Measurements from ENCODE around the gene MTUS2. TPM values are rescaled to one million over a fixed set of nuclear protein-coding genes. Genes with fewer than 3 reads are reported as not detected.

The MTUS2 gene
- total RNA-seq, 1 donor from 2014 or later = 0.90 TPM

DNA sequence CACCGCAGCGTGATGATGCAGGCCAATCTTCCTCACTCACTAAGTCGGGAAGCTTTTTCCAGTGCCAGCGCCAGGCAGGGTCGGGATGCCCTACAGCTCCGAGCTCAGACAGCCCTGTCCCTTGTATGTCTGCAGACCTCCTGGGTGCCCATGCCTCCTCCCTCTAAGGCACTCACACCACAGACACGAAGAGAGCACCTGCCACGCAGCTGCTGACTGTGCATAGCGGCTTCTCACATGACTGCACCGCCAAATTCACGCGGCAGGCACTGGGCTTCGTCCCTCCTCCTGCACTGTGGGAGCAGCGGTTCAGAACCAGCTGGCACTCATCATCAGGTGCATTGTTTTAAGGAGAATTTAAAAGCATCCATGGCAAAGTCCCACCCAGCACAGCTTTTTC lies 687.2 kb downstream of the MTUS2 start:
- Mint-ChIP-seq H3K27me3 (ENCODE audit: unreplicated experiment) (peaks cover 2% of the 10 kb centered on the region), H3K9me3 (ENCODE audit: unreplicated experiment) (no peaks in the 10 kb centered on the region), H3K36me3 (ENCODE audit: low read depth, unreplicated experiment) (peaks cover 8% of the 10 kb centered on the region), H3K27ac (ENCODE audit: unreplicated experiment) (no peak overlapping the region), H3K4me1 (ENCODE audit: unreplicated experiment) (peaks cover 2% of the 10 kb centered on the region), H3K4me3 (ENCODE audit: unreplicated experiment) (no peak overlapping the region)
- DNase-seq (ENCODE audit: low spot score) = no peak
- TF ChIP-seq, protein P1, sequence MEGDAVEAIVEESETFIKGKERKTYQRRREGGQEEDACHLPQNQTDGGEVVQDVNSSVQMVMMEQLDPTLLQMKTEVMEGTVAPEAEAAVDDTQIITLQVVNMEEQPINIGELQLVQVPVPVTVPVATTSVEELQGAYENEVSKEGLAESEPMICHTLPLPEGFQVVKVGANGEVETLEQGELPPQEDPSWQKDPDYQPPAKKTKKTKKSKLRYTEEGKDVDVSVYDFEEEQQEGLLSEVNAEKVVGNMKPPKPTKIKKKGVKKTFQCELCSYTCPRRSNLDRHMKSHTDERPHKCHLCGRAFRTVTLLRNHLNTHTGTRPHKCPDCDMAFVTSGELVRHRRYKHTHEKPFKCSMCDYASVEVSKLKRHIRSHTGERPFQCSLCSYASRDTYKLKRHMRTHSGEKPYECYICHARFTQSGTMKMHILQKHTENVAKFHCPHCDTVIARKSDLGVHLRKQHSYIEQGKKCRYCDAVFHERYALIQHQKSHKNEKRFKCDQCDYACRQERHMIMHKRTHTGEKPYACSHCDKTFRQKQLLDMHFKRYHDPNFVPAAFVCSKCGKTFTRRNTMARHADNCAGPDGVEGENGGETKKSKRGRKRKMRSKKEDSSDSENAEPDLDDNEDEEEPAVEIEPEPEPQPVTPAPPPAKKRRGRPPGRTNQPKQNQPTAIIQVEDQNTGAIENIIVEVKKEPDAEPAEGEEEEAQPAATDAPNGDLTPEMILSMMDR (IDR thresholded peaks at IDR 0.05; ENCODE audit: unreplicated experiment) = no peak

DNA sequence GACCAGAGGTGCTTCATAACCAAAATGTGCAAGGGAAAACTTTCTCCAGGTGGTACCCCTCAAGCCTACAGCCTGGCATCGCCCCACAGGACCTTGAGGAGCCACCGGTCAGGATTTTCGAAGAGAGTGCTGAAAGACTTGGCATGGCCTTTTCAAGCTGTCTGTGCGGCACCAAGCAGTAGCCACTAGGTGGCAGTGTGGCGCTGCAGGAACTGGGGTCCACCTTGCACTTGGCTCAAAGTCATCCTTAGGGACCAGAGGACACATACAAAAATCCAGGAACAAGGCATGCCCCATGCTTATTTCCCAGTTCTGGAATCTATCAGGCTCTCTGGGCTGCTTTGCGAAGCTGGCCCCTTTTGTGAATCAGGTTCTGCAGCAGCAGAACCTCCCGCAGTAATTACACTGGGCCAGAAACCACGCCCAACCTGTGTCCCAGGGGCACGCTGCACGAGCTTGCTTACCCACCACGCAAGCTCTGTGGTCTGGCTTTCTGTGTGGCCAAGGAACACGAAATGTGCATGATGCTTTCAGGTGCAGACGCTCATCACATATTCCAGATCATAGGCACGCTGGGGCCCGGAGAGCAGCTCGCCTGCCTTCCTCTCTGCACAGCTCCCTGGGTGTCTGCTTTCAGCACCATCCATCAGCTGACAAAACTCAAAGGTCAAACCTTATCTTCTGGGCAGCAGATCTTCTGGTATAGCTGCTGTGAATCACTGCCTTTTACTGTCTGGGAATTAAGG lies 688.2 kb downstream of the MTUS2 start:
- DNase-seq (ENCODE audit: low spot score) = peak; percentile 90
- TF ChIP-seq, protein P1 (IDR thresholded peaks at IDR 0.05; ENCODE audit: unreplicated experiment) = peak; percentile 94
- no peak overlapping the region for H3K27ac Mint-ChIP-seq (ENCODE audit: unreplicated experiment)
- no peaks in the 10 kb centered on the region for H3K9me3 Mint-ChIP-seq (ENCODE audit: unreplicated experiment)
- H3K4me1 Mint-ChIP-seq (ENCODE audit: unreplicated experiment) = peaks cover under 1% of the 10 kb centered on the region
- peaks cover 9% of the 10 kb centered on the region for H3K36me3 Mint-ChIP-seq (ENCODE audit: low read depth, unreplicated experiment)
- no peak overlapping the region for H3K4me3 Mint-ChIP-seq (ENCODE audit: unreplicated experiment)
- no peaks in the 10 kb centered on the region for H3K27me3 Mint-ChIP-seq (ENCODE audit: unreplicated experiment)

DNA sequence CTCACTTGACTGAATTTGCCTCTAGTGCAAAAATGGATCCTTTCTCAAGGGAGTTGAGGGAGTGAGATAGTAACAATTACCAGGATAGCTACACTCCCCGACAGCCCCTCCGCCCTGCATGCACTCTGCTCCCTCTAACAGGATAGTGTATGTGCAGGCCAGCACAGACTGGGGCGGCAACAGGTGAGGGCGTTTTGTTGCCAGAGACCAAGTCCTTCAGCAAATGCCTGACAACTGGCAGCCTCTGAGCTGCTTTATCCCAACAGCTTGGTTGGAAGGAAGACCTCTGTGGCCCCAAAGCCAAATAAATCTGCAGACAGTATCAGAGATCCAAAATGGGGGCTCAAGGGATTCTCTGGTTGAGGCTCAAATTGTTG lies 688.7 kb downstream of the MTUS2 start:
- TF ChIP-seq, protein P1 (IDR thresholded peaks at IDR 0.05; ENCODE audit: unreplicated experiment) = no peak
- H3K36me3 Mint-ChIP-seq (ENCODE audit: low read depth, unreplicated experiment) = peaks cover 11% of the 10 kb centered on the region
- no peaks in the 10 kb centered on the region for H3K9me3 Mint-ChIP-seq (ENCODE audit: unreplicated experiment)
- H3K4me3 Mint-ChIP-seq (ENCODE audit: unreplicated experiment) = no peak overlapping the region
- no peak for DNase-seq (ENCODE audit: low spot score)
- peaks cover 2% of the 10 kb centered on the region for H3K4me1 Mint-ChIP-seq (ENCODE audit: unreplicated experiment)
- no peak overlapping the region for H3K27ac Mint-ChIP-seq (ENCODE audit: unreplicated experiment)
- peaks cover 2% of the 10 kb centered on the region for H3K27me3 Mint-ChIP-seq (ENCODE audit: unreplicated experiment)

DNA sequence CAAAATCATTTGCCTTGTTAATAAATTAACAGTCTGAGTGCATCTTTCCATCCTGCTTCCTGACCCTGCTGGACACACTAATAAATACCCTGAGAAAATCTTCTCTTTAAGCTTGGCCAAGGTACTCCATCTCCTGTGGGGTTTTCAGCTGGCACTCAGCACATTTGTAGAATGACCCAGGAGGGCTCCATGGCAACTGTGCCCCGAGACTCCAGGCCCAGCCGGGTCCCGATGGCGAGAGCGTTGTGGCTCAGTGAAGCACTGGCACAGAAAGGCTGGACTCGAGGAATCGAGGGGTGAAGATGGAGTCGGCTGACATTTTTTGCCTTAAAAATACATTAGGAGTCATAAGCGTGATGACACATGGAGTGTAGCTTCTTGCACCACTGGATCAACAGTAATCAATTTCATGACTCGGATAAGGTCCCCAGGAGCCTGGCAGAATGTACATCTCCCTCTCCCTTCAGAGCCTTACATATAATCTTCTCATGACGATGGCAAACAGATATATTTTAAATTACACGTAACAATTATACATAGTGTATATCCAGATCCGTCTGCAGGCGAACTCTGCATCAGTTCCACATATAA lies 690.0 kb downstream of the MTUS2 start:
- Mint-ChIP-seq H3K4me3 (ENCODE audit: unreplicated experiment) (no peak overlapping the region), H3K27ac (ENCODE audit: unreplicated experiment) (no peak overlapping the region), H3K36me3 (ENCODE audit: low read depth, unreplicated experiment) (peaks cover 11% of the 10 kb centered on the region), H3K27me3 (ENCODE audit: unreplicated experiment) (peaks cover 2% of the 10 kb centered on the region), H3K9me3 (ENCODE audit: unreplicated experiment) (no peaks in the 10 kb centered on the region), H3K4me1 (ENCODE audit: unreplicated experiment) (peaks cover 3% of the 10 kb centered on the region)
- DNase-seq (ENCODE audit: low spot score) = no peak
- TF ChIP-seq, protein P1 (IDR thresholded peaks at IDR 0.05; ENCODE audit: unreplicated experiment) = no peak

DNA sequence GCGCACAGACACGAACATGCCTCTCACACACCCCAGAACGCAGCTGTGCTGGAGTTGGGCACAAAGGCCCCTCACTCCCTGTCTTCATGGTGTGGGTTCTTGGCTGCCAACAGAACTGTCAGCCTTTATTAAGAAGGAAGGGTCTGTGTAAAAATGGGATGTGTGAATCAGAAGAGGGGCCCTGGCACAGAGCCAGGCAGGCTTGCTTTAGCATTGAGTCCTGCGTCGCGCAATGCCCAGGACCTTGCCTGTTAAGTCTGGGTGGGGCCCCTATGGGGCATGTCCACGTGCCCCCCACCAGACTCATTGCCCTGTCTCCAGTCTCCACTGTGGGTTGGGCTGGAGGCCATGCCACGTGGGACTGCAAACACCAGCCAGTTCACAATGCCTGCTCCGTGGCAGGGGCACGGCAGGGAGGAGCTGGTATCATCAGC lies 690.5 kb downstream of the MTUS2 start:
- no peak for DNase-seq (ENCODE audit: low spot score)
- TF ChIP-seq, protein P1 (IDR thresholded peaks at IDR 0.05; ENCODE audit: unreplicated experiment) = no peak
- Mint-ChIP-seq H3K36me3 (ENCODE audit: low read depth, unreplicated experiment) (peaks cover 13% of the 10 kb centered on the region), H3K27ac (ENCODE audit: unreplicated experiment) (no peak overlapping the region), H3K27me3 (ENCODE audit: unreplicated experiment) (peaks cover 4% of the 10 kb centered on the region), H3K9me3 (ENCODE audit: unreplicated experiment) (no peaks in the 10 kb centered on the region), H3K4me3 (ENCODE audit: unreplicated experiment) (no peak overlapping the region), H3K4me1 (ENCODE audit: unreplicated experiment) (peaks cover 3% of the 10 kb centered on the region)
